ENCODE measurements around the gene C14orf93.

The C14orf93 gene

GRCh38 chr14:23009939-23010726, at the start of gene C14orf93:
Gene C14orf93 (minus strand): TSS chr14:23010143. CDS start chr14:22999023, 11,120 bp downstream.
- Mint-ChIP-seq H3K4me3 (peak within 1 kb of the TSS; percentile 98), H3K27me3 (no peaks in the 10 kb centered on the region), H3K27ac (peak within 1 kb of the TSS; percentile 94), H3K36me3 (peaks cover 3% of the 10 kb centered on the region), H3K9me3 (no peaks in the 10 kb centered on the region), H3K4me1 (peaks cover 11% of the 10 kb centered on the region)
- ATAC-seq (ENCODE audit: low read depth) (peak; percentile 29), DNase-seq (ENCODE audit: low spot score in 2 of 2) (peak; percentile 68 to 70)

- Mint-ChIP-seq H3K36me3 (peaks cover 18% of the 10 kb centered on the region), H3K27ac (no peak overlapping the region), H3K9me3 (no peaks in the 10 kb centered on the region), H3K27me3 (peaks cover 7% of the 10 kb centered on the region), H3K4me3 (no peak overlapping the region), H3K4me1 (peaks cover 19% of the 10 kb centered on the region)
- ATAC-seq (ENCODE audit: low read depth) (no peak), DNase-seq (ENCODE audit: low spot score in 2 of 2) (no peak)
Observed at GRCh38 chr14:23058654-23059504, 48.9 kb upstream of the C14orf93 start.

GRCh38 chr14:23057757-23058653, 48.1 kb upstream of the C14orf93 start:
- peak; percentile 74 for ATAC-seq (ENCODE audit: low read depth)
- Mint-ChIP-seq H3K36me3 (peaks cover 14% of the 10 kb centered on the region), H3K9me3 (no peaks in the 10 kb centered on the region), H3K4me3 (peak overlapping the region; percentile 80), H3K4me1 (peaks cover 17% of the 10 kb centered on the region), H3K27ac (no peak overlapping the region), H3K27me3 (peaks cover 7% of the 10 kb centered on the region)
- peak; percentile 86 to 90 for DNase-seq (ENCODE audit: low spot score in 2 of 2)

- Mint-ChIP-seq H3K27me3 (peaks cover 7% of the 10 kb centered on the region), H3K9me3 (no peaks in the 10 kb centered on the region), H3K27ac (peak within 1 kb of the TSS; percentile 39)
Observed at GRCh38 chr14:23056956-23057756, 47.2 kb upstream of the C14orf93 start, which contains the start of gene CDH24. Gene CDH24 (minus strand): TSS chr14:23057520. CDS start chr14:23055733, 1,787 bp downstream.

GRCh38 chr14:23056145-23056955, 46.4 kb upstream of the C14orf93 start:
- peaks cover 7% of the 10 kb centered on the region for H3K27me3 Mint-ChIP-seq
- ATAC-seq (ENCODE audit: low read depth) (peak; percentile 73), DNase-seq (ENCODE audit: low spot score in 2 of 2) (peak; percentile 74 to 79)
- H3K4me1 Mint-ChIP-seq, result peaks cover 17% of the 10 kb centered on the region
- peak overlapping the region; percentile 39 for H3K27ac Mint-ChIP-seq
- no peaks in the 10 kb centered on the region for H3K9me3 Mint-ChIP-seq
- peak overlapping the region; percentile 93 for H3K4me3 Mint-ChIP-seq
- H3K36me3 Mint-ChIP-seq, result peaks cover 12% of the 10 kb centered on the region

More at GRCh38 chr14:23056956-23057756, 47.2 kb upstream of the C14orf93 start, which contains the start of gene CDH24:
- DNase-seq (ENCODE audit: low spot score in 2 of 2) (peak; percentile 44 to 63), ATAC-seq (ENCODE audit: low read depth) (peak; percentile 67)
- Mint-ChIP-seq H3K4me1 (peaks cover 17% of the 10 kb centered on the region), H3K4me3 (peak within 1 kb of the TSS; percentile 93), H3K36me3 (peaks cover 14% of the 10 kb centered on the region)

GRCh38 chr14:23055621-23056144, 45.7 kb upstream of the C14orf93 start:
- Mint-ChIP-seq H3K36me3 (peaks cover 8% of the 10 kb centered on the region), H3K27me3 (peaks cover 7% of the 10 kb centered on the region), H3K9me3 (no peaks in the 10 kb centered on the region), H3K4me1 (peaks cover 17% of the 10 kb centered on the region), H3K4me3 (peak overlapping the region; percentile 93), H3K27ac (no peak overlapping the region)
- DNase-seq (ENCODE audit: low spot score in 2 of 2) (no peak), ATAC-seq (ENCODE audit: low read depth) (no peak)

GRCh38 chr14:23055147-23055550, 45.2 kb upstream of the C14orf93 start:
- H3K4me3 Mint-ChIP-seq, result no peak overlapping the region
- DNase-seq (ENCODE audit: low spot score in 2 of 2), result no peak
- ATAC-seq (ENCODE audit: low read depth), result no peak
- peaks cover 8% of the 10 kb centered on the region for H3K36me3 Mint-ChIP-seq
- no peaks in the 10 kb centered on the region for H3K9me3 Mint-ChIP-seq
- H3K4me1 Mint-ChIP-seq, result peaks cover 17% of the 10 kb centered on the region
- no peak overlapping the region for H3K27ac Mint-ChIP-seq
- peaks cover 7% of the 10 kb centered on the region for H3K27me3 Mint-ChIP-seq

- peaks cover 4% of the 10 kb centered on the region for H3K36me3 Mint-ChIP-seq
Observed at GRCh38 chr14:23054000-23054811, 44.3 kb upstream of the C14orf93 start.

GRCh38 chr14:23053426-23053825, 43.5 kb upstream of the C14orf93 start:
- ATAC-seq (ENCODE audit: low read depth) (no peak), DNase-seq (ENCODE audit: low spot score in 2 of 2) (no peak)
- Mint-ChIP-seq H3K4me1 (peaks cover 14% of the 10 kb centered on the region), H3K27me3 (peaks cover 7% of the 10 kb centered on the region), H3K9me3 (no peaks in the 10 kb centered on the region), H3K36me3 (peaks cover 2% of the 10 kb centered on the region), H3K4me3 (no peak overlapping the region), H3K27ac (no peak overlapping the region)

More at GRCh38 chr14:23054000-23054811, 44.3 kb upstream of the C14orf93 start:
- no peak for ATAC-seq (ENCODE audit: low read depth)
- no peaks in the 10 kb centered on the region for H3K9me3 Mint-ChIP-seq
- H3K4me1 Mint-ChIP-seq, result peaks cover 15% of the 10 kb centered on the region
- no peak overlapping the region for H3K27ac Mint-ChIP-seq
- no peak overlapping the region for H3K4me3 Mint-ChIP-seq
- H3K27me3 Mint-ChIP-seq, result peaks cover 7% of the 10 kb centered on the region
- no peak for DNase-seq (ENCODE audit: low spot score in 2 of 2)

GRCh38 chr14:23052671-23053070, 42.7 kb upstream of the C14orf93 start:
- ATAC-seq (ENCODE audit: low read depth), result no peak
- peaks cover 12% of the 10 kb centered on the region for H3K4me1 Mint-ChIP-seq
- DNase-seq (ENCODE audit: low spot score in 2 of 2), result no peak
- H3K27me3 Mint-ChIP-seq, result peaks cover 7% of the 10 kb centered on the region
- H3K36me3 Mint-ChIP-seq, result no peaks in the 10 kb centered on the region
- no peak overlapping the region for H3K27ac Mint-ChIP-seq
- H3K4me3 Mint-ChIP-seq, result no peak overlapping the region
- no peaks in the 10 kb centered on the region for H3K9me3 Mint-ChIP-seq

GRCh38 chr14:23052182-23052623, 42.3 kb upstream of the C14orf93 start:
- Mint-ChIP-seq H3K27ac (no peak overlapping the region), H3K4me1 (peaks cover 12% of the 10 kb centered on the region), H3K4me3 (no peak overlapping the region), H3K36me3 (no peaks in the 10 kb centered on the region), H3K9me3 (no peaks in the 10 kb centered on the region), H3K27me3 (peaks cover 12% of the 10 kb centered on the region)
- DNase-seq (ENCODE audit: low spot score in 2 of 2) (no peak), ATAC-seq (ENCODE audit: low read depth) (no peak)
